Activated CD4-positive, alpha-beta T cell treated with anti-CD3 and anti-CD28 coated beads, Interleukin-2, amount 50 U/mL, for 1 hour (primary cell): Measurements from ENCODE around the gene CDK12.
A peak's percentile ranks its signal among the peaks of the same experiment; 100 is the strongest.
"Not testable (repeated sequence)": the region's sequence is repeated elsewhere in the genome, so short reads cannot be mapped to it uniquely, and the experiment has no call there.

Experiments
- DNase-seq: peaks from one replicate; pipeline ENCODE4 v3.0.0-alpha.2; 2020

CDK12 gene

DNA sequence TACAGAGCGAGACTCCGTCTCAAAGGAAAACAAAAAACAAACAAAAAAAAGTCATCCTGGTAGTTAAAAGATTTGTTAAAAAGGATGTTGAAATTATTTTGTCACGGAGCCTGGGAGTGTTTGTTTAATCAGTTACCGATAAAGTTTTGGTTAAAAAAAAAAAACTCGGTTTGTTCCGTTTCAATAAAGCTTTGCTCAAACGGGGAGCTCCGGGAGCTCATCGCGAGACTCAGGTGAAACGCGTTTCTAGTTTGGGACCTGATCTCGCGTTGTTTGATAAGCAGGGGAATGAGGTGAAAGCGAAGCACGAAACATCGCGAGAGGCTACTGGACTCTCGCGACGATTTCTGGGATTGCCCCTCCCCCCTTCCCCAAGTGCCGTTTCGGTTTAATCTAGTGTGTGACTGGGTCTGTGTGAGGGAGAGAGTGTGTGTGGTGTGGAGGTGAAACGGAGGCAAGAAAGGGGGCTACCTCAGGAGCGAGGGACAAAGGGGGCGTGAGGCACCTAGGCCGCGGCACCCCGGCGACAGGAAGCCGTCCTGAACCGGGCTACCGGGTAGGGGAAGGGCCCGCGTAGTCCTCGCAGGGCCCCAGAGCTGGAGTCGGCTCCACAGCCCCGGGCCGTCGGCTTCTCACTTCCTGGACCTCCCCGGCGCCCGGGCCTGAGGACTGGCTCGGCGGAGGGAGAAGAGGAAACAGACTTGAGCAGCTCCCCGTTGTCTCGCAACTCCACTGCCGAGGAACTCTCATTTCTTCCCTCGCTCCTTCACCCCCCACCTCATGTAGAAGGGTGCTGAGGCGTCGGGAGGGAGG, at the start of gene CDK12:
Gene CDK12, plus strand, starts transcription at position 374 of the 813 bp plus-strand sequence. CDS start 586 bp downstream, outside the sequence.
- peak; percentile 93 for DNase-seq

DNA sequence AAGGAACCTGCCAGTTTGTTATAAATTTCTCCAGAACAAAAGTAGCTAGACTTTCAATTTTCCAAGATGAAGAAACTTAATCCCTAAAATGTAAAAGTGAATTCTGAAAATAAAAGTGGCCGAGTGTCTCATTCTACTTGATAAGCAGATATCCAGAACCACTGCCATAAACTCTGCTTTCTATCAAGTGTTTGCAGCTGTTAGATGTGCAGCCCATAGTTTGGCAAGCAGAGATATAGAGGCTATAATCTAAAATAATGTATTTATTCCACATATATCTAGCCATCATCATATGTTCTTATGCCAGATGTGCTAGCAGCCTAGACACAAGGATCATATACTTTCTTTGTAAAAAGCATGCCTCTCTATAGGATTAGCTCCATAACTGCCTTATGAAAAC, 45.1 kb upstream of the CDK12 start:
- DNase-seq: no peak

DNA sequence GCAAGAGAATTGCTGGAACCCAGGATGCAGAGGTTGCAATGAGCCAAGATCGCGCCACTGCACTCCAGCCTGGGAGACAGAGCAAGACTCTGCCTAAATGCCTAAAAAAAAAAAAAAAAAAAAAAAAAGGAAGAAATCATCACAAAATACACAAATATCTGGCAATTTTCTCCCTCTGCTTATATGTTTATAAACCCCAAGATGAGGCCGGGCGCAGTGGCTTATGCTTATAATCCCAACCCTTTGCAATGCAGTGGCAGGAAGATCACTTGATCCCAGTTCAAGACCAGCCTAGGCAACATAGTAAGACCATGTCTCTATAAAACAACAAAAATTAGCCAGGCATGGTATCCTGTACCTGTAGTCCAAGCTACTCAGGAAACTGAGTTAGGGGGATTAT, 31.7 kb upstream of the CDK12 start:
- DNase-seq: no peak

DNA sequence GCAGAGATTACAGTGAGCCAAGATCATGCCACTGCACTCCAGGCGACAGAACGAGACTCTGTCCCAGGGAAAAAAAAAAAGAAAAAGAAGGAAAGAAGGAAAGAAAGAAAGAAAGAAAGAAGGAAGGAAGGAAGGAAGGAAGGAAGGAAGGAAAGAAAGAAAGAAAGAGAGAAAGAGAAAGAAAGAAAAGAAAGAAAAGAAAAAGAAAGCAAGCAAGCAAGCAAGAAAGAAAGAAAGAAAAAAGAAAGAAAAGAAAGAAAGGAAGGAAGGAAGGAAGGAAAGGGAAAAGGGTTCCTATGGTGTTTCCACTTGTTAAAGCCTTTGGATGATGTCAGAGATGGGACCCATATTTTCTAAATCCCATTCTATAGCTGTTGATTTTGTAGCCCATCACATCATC, 21.4 kb upstream of the CDK12 start:
- DNase-seq: not testable (repeated sequence)

DNA sequence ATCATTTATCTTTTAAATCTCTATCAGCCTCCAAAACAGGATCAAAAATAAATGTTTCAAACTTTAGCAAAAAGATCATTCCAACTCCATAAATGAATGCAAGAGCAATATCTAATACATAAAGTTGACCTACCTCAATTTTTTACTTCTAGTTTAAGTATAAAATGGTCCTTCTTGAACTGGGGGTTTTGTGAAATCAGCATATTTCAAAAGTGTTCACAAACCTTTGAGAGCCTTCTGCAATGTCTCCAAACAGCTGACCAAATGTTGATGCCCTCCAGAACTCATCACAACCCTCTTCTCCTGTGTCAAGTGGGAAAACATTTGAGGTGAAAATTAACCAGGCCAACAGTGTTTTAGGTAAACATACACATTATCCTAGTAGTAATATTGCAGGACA, 18.0 kb upstream of the CDK12 start:
- no peak for DNase-seq

DNA sequence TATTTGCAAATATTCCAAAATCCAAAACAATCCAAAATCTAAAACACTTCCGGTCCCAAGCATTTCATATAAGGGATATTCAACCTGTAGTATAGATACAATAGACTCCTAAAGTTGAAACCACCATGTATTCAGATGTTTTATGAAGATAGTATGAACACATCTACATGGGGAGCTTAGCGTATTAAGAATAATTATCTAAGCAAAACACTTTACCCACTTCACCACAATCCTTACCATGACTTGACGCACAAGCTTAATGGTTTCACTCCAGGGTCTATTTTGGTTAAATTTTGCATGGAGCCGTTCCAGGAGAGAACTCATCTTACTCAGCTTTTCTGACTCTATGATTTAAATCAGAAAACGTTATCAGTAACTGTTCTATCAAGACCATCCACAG, 13.7 kb upstream of the CDK12 start:
- DNase-seq: no peak

DNA sequence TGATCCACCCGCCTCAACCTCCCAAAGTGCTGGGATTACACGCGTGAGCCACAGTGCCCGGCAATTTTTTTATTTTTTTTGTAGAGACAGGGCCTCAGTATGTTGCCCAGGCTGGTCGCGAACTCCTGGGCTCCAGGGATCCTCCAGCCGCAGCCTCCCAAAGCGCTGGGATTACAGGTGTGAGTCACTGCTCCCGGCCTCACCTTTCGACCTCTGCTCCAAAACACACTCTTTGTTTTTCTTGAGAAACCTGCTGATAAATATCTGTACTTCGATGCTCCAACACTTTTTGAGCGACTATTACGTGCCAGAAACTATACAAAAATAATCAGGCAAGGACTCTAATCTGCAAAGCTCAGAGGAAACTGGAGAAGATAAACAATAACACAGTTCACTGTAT, 11.2 kb upstream of the CDK12 start:
- DNase-seq: no peak

DNA sequence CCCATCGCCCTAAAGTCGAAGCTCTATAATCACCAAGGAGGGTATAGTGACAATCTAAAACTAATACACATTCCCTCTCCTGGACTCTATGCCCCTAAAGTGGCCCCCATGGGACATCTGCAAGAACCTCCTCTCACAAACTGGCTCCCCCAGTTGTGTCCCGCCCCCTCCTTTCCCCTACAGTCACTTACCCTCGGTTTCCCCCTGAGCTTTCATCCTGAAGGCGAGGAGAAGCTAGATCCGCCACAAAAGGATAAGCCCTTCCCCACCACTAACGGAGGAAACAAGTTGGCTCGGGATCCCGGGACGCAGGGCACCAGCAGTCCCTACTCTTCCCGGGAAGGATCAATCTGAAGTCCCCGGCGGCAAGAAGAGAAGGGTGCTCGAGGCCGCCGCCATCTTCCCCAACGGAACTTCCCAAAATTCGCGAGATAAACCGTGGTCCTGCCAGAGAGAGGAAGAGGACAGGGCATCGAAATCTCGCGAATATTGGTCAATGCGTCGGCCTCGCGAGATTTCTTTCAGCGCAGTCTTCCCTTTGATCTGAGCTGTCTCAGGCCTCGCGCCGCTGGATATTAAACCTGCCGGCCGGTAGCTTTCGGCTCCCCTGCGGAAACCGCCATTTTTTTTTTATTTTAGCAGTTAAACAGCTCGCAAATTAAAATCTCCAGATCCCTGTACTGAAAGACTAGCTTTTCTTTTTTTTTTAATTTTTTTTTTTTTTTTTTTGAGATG, 10.3 kb upstream of the CDK12 start, which contains the start of gene MED1:
Gene MED1, minus strand, starts transcription at position 417 of the 735 bp plus-strand sequence. Its CDS starts 201 bp downstream, at position 216.
- peak; percentile 86 for DNase-seq

DNA sequence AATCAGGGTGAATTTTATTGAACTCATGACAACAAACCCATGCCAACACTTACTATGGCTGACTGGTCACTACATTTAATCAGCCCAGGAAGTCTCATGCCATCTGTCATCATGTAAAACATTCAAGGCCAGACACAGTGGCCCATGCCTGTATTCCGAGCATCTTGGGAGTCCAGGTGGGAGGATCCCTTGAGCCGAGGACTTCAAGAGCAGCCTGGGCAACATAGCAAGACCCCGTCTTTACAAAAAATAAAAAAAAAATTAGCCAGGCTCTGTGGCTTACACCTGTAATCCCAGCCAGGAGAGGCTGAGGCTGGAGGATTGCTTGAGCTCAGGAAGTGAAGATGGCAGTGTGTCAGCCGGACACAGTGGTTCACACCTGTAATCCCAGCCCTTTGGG, 5.4 kb upstream of the CDK12 start:
- no peak for DNase-seq

DNA sequence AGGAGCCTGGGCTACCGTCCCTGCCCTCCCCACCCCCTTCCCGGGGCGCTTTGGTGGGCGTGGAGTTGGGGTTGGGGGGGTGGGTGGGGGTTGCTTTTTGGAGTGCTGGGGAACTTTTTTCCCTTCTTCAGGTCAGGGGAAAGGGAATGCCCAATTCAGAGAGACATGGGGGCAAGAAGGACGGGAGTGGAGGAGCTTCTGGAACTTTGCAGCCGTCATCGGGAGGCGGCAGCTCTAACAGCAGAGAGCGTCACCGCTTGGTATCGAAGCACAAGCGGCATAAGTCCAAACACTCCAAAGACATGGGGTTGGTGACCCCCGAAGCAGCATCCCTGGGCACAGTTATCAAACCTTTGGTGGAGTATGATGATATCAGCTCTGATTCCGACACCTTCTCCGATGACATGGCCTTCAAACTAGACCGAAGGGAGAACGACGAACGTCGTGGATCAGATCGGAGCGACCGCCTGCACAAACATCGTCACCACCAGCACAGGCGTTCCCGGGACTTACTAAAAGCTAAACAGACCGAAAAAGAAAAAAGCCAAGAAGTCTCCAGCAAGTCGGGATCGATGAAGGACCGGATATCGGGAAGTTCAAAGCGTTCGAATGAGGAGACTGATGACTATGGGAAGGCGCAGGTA, 762 bp downstream of the CDK12 start:
- no peak for DNase-seq

DNA sequence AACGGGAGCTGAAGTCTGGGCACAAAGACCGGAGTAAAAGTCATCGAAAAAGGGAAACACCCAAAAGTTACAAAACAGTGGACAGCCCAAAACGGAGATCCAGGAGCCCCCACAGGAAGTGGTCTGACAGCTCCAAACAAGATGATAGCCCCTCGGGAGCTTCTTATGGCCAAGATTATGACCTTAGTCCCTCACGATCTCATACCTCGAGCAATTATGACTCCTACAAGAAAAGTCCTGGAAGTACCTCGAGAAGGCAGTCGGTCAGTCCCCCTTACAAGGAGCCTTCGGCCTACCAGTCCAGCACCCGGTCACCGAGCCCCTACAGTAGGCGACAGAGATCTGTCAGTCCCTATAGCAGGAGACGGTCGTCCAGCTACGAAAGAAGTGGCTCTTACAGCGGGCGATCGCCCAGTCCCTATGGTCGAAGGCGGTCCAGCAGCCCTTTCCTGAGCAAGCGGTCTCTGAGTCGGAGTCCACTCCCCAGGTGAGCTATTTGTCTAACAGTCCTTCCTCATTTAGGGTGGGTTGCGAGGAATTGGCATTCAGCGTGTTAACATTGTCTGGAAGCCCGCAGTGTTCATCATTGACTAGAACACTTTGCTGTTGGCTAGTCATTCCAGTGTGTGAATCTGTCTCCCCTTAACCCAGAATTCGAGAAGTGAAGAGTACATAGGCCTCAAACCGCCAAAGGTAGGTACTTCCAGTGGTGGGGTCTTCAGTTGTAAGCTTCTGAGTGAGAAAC, 1.5 kb downstream of the CDK12 start:
- no peak for DNase-seq

DNA sequence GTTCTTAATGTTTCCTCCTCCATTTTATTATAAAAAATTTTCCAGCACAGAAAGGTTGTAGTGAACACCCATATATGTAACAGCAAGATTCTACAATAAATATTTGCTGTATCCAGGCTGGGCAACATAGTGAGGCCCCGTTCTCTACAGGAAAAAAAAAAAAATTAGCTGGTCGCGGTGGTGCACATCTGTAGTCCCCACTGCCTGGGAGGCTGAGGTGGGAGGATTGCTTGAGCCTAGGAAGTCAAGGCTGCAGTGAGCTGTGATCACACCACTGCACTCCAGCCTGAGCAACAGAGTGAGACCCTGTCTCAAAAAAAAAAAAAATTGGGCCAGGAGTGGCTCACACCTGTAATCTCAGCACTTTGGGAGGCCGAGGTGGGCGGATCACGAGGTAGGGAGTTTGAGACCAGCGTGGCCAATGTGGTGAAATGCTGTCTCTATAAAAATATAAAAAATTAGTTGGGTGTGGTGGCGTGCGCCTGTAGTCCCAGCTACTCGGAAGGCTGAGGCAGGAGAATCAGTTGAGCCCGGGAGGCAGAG, 3.4 kb downstream of the CDK12 start:
- not testable (repeated sequence) for DNase-seq

DNA sequence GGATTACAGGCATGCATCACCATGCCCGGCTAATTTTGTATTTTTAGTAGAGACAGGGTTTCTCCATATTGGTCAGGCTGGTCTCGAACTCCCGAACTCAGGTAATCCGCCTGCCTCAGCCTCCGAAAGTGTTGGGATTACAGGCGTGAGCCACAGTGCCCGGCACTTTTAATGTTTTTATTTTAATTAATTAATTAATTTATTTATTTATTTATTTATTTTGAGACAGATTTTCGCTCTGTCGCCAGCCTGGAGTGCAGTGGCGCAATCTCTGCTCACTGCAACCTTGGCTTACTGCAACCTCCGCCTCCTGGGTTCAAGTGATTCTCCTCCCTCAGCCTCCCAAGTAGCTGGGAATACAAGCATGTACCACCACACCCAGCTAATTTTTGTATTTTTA, 7.3 kb downstream of the CDK12 start:
- not testable (repeated sequence) for DNase-seq

DNA sequence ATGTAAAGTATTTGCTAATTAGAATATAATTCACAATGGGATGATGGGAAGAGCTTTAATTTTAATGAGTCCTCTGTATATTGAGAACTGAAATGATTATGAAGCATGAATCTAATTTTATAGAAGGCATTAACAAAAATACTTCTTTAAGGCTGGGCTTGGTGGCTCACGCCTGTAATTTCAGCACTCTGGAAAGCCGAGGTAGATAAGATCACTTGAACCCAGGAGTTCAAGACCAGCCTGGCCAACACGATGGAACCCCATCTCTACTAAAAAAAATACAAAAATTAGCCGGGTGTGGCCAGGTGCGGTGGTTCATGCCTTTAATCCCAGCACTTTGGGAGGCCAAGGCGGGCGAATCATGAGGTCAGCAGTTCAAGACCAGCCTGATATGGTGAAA, 12.0 kb downstream of the CDK12 start:
- DNase-seq: no peak

DNA sequence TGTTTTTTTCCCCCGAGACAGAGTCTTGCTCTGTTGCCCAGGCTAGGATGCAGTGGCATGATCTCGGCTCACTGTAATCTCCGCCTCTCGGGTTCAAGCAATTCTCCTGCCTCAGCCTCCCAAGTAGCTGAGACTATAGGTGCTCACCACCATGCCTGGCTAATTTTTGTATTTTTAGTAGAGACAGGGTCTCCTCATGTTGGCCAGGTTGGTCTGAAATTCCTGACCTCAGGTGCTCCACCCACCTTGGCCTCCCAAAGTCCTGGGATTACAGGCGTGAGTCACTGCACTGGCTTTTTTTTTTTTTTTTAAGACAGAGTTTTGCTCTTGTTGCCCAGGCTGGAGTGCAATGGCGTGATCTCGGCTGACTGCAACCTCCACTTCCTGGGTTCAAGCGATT, 18.3 kb downstream of the CDK12 start:
- DNase-seq: not testable (repeated sequence)

DNA sequence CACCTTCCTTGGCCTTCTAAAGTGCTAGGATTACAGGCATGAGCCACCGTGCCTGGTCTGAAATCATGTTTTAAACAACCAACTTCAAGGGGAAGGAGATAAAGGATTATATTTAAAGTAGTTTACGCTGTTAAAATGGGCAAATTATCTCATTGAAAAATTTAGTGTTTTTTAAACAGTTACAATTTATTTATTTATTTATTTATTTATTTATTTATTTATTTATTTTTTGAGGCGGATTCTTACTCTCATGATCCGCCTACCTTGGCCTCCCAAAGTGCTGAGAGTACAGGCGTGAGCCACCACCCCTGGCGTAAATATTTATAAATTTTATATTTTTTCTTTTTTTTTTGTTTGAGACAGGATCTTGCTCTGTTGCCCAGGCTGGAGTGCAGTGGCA, 22.2 kb downstream of the CDK12 start:
- no peak for DNase-seq

DNA sequence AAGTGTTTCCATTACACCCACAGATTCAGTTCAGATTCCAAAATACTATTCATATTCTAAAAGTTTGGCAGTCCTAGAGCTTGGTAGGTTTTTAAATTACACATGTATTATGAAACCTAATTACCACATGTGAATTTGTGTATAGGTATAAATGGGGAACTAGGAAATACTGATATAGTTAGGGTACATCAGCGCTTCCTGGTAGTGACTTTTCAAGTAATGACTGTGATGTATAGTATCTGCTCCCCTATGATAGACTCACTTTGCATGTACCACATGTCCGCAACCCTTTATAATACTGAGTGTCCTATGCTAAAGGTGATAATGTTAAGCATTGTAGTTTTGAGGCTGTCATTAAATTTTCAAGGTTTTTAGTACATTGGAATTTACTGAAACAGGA, 22.9 kb downstream of the CDK12 start:
- DNase-seq: no peak

DNA sequence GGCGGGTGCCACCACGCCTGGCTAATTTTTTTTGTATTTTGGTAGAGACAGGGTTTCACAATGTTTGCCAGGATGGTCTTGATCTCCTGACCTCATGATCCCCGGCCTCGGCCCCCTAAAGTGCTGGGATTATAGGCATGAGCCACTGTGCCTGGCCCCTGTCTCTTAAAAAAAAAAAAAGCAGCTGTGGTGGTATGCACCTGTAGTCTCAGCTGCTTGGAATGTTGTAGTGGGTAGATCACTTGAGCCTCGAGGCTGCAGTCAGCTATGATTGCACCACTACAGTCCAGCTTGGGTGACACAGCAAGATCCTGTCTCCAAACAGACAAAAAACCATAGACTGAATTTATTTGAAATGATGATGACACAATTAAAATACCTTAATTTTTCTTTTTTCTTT, 24.3 kb downstream of the CDK12 start:
- DNase-seq: no peak

DNA sequence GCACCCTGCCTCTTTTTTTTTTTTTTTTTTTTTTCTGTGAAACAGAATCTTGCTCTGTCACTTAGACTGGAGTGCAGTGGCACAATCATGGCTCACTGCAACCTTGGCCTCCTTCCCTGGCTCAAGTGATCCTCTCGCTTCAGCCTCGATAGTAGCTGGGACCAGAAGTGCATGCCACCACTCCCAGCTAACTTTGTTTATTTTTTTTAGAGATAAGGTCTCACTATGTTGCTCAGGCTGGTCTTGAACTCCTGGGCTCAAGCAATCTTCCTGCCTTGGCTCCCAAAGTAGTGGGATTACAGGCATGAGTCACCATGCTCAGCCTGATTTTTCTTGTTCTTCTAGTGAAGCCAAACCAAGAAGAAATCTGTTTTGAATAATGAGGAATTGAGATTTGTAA, 25.0 kb downstream of the CDK12 start:
- no peak for DNase-seq

DNA sequence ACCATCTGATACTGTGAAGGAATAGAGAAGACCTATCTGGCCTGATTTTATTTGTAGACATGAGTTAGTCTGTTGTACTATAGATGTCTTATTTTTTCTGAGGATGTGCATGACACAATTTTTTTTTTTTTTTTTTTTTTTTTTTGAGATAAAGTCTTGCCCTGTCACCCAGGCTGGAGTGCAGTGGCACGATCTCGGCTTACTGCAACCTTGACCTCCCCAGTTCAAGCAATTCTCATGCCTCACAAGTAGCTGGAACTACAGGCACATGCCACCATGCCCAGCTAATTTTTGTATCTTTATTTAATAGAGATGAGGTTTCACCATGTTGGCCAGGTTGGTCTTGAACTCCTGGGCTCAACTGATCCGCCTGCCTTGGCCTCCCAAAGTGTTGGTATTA, 26.2 kb downstream of the CDK12 start:
- not testable (repeated sequence) for DNase-seq

DNA sequence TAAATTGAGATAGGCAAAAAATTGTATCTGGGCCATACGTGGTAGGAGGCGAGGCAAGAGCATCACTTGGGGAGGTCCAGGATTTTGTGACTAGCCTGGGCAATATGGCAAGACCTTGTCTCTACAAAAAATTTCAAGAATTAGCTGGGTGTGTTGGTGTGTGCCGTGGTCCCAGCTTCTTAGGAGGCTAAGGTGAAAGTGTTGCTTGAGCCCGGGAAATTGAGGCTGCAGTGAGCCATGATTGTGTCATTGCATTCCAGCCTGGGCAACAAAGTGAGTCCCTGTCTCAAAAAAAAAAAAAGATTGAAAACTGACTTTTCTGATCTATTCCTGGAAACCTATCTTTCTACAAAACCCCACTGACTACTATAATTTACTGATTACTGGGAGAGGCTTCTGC, 26.7 kb downstream of the CDK12 start:
- no peak for DNase-seq

DNA sequence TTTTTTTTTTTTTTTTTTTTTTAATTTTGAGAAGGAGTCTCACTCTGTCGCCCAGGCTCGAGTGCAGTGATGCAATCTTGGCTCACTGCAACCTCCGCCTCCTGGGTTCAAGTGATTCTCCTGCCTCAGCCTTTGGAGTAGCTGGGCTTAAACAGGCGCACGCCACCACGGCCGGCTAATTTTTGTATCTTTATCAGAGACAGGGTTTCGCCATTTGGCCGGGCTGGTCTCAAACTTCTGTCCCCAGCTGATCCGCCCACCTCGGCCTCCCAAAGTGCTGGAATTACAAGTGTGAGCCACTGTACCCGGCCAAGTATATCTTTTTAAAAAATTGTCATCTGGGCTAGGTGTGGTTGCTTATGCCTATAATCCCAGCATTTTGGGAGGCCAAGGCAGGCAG, 35.6 kb downstream of the CDK12 start:
- not testable (repeated sequence) for DNase-seq

DNA sequence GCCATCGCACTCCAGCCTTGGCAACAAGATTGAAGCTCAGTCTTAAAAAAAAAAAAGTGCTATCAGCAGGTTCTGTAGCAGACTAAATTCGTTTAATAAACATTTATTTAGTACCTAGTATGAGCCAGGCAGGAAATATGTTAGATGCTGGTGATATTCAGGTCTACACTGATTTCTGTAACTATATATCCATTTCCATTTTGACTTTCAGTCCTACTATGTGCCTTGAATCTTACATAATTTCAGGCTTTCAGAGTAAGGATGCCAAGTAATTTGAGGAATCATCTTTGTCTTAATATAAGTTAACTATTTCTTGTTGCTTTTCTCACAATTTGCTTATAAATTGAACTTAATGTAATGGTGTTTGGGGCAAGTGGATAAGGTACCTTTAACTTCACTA, 46.2 kb downstream of the CDK12 start:
- no peak for DNase-seq
